RKO (cell line): ENCODE results near the gene EVA1A.
A peak's percentile ranks its signal among the peaks of the same experiment; 100 is the strongest.

Source experiments
- DNase-seq: peaks from one replicate; pipeline ENCODE4 v3.0.0-alpha.2; 2016; ENCODE audit warnings: low spot score

The EVA1A gene

DNA sequence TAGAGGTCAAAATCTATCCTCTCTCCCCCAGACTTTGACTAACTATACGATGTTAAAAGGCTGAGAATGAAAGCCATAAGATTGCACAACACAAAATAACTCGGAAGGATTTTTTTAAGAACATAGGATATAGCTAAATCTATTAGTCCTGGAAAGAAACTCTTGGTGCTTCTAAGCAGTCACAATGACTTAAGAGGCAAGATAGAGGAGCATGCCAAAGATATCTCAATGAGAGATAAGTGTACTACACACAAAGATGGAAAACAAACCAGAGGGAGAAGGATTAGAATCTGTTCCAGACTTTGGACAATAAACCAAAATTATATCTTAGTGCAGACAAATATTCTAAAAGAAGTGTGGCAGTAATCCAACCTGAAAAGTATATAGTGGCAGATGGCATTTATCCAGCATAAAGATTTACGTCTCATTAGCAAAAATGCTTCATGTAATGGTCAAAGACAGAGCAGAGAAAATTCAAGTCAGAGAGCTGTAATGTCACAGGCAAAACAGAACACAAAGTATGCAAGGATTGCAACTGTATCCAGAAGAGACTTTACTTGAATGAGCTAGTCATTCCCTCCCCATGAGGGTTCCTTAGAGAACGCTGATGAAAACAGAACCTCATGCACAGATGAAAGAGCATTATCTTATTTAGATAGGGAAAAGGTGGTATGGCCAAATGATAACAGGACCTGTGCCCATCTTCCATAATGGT is 28.8 kb upstream of the EVA1A start:
- no peak for DNase-seq

DNA sequence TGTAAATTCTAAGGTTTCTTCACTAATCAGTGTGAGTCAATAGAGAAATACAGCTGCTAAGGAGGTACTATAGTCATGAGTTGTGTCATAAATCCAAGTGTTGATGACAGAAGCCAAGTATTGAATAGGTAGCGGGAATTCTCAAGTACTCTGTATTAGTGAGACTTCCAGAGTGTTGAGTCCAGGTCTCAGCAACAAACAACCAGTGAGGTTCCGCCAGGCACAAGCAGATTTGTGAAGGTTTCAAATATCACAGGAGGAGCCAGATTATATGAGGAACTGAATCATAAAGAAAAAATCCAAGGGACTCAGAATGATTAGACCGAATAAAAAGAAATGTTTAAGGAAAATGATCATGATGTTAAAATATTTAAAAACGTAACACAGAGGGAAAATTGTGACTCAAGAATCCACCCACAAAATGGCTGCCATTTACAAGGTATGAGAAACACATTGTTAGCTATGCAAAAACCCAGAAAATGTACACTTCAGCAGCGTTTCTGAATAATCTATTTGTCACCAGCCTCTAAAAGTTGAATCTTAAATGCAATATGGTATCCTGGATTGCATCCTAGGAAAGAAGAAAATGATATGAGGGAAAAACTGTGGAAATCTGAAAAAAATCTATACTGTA is 27.3 kb upstream of the EVA1A start:
- DNase-seq: peak; percentile 81

DNA sequence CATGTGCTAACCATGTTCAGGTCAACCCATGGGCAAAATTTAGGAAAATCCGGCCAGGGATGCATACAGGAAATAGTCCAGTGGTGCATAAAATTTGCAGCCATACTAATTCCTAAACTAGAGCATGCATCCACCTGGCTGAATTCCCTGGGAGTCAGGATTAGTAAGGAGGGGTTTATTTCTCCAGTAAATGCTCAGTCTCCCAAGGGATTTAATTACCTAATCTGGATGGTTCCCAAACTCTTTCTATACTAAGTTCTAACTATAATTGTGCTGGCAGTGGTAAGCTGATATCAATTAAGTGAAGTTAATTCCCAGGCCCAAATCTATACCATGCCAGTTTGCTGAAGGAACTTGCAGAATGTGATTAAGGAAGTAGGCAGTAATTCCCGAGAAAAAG is 26.2 kb upstream of the EVA1A start:
- DNase-seq: no peak

DNA sequence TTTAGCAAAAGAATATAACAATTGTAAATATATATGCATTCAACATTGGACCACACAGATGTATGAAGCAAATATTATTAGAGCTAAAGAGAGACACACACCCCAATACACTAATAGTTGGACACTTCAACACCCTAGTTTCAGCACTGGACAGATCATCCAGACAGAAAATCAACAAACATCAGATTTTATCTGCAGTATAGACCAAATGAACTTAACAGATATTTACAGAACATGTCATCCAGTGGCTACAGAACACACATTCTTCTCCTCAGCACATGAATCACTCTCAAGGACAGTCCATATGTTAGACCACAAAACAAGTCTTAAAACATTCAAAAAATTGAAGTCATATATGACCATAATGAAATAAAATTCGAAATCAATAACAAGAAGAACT is 22.1 kb upstream of the EVA1A start:
- DNase-seq: no peak

DNA sequence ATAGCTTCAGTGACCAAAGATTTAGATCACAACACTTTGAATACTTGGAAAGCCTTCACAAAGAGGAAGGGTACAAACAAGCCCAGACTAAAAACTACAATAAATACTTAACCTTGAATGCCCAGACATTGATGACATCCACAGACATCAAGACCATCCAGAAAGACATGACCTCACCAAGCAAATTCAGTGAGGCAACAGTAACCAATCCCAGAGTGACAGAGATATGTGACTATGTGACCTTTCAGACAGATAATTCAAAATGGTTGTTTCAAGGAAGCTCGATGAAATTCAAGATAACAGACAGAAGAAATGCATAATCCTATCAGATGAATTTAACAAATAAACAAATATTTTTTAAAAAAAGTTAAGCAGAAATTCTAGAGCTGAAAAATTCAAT is 19.9 kb upstream of the EVA1A start:
- DNase-seq: no peak

DNA sequence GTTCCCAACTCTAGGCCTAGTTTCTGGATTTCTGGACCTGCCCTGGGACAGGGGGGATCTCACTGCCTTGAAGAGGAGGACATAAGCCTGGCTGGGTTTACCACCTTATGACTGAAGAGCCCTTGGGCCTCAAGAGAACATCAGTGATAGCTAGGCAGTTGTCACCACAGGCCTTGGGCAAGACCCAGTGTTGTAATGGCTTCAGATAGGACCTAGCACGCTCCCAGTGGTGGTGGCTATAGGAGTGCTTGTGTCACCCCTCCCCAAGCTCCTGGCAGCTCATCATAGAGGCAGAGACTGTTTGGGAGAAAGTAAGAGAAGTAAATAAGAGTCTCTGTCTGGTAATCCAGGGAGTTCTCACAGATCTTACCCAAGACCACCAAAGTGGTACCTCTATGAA is 19.4 kb upstream of the EVA1A start:
- no peak for DNase-seq

DNA sequence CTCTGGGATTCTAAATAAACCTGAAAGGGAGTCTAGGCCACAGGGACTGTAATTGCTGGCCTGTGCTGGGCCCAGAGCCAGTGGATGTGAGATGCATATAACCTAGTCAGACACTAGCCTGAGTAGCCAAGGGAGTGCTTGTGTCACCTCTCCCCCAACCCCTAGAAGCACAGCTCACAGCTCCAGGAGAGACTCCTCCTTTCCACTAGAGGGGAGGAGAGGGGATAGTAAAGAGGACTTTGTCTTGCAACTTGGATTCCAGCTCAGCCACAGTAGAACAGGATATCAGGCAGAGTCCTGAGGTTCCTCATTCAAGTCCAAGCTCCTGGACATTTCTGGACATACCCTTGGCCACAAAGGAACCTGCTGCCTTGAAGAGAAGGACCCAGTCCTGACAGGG is 18.4 kb upstream of the EVA1A start:
- no peak for DNase-seq

DNA sequence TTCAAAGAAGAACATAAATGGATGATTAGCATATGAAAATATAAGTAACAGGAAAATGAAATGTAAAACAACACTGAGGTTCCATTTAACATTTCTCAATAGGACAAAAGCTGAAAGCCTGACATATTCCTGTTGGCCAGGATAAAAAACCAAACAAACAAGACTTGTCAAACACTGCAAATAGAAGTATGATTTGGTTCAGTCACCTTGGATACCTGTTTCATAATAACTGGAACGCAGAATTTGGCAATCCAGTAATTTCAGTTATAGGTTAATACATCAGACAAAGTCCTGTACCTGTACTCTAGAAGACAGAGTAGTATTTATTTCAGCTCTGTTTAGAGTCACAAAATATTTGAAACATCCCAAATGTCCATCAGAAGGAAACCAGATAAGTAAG is 16.5 kb upstream of the EVA1A start:
- no peak for DNase-seq

DNA sequence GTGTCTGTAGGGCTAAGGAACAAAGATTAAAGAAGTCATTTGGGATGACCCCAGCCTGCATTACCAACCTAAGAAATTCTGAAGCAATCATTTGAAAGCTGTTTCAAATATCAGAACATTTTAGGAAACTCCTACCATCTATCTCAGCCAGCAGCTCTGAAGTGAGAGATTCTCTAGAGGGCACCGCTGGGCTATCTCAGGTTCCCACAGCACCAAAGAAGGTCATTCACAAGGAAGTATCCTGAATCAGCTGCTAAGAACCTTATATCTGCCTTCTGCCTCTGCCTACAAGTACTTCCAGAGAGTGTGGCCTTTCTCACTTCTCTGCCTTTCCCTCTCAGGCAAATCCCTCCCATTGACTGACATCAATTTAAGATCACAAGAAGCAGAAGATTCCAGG is 13.4 kb upstream of the EVA1A start:
- DNase-seq: no peak

DNA sequence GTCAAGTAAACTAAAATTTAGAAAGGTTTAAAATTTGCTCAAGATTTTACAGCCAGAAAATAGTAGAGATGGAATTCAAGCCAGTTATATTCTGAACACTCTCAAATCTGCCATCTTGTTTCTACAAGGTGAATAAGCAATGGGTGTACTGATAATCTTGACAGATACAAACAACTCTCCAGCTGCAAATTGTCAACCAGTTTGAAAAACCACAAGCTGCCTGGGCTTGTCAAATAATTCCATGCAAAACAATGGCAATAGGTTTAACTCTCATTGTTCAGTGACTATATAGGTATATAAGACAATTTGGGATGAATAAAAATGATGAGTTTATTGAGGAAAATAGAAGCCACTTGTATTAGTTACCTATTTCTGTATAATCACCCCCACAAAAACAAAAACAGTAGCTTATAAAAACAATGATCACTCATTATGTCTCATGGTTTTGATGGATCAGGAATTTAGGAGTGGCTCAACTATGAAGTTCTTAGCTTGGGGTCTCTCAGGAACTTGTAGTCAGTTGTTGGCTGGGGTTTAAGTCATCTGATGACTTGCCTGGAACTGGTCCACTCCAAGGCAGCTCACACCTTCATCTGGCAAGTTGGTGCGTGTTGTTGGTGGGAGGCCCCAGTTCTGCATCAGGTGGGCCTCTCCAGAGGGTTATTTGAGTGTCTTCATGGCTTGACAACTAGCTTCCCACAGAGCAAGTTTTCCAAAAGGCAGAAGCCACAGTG is 12.6 kb upstream of the EVA1A start:
- no peak for DNase-seq

DNA sequence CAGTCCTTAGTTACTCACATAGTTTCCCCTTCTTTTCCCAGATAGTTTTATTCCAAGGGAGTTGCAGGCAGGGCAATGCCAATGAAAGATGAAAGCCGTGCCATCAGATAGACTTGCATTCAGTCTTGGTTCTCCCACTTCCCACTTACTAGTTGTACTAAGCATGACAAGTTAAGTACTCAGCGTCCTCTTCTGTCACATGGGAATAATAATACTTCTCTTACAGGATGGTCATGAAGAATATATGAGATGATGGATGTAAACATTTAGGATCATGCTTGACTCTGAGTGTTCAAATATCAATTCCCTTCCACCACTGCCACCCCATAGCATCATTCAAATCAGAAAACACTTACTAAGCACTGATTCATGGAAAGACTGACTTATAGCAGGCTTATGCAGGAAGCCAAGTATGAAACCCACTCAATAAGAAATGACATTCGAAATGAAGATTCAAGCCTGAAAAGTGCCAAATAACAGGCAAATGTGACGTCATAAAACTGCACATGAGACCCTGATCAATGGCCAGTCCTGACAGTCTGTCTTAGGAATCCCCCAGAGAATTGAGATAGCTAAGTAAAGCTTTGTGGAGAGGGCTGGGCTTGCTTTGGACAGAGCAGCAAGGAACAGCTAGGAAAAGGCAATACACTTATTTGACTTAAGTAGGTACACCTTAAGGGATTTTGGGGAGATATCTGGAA is 11.1 kb upstream of the EVA1A start:
- DNase-seq: no peak

DNA sequence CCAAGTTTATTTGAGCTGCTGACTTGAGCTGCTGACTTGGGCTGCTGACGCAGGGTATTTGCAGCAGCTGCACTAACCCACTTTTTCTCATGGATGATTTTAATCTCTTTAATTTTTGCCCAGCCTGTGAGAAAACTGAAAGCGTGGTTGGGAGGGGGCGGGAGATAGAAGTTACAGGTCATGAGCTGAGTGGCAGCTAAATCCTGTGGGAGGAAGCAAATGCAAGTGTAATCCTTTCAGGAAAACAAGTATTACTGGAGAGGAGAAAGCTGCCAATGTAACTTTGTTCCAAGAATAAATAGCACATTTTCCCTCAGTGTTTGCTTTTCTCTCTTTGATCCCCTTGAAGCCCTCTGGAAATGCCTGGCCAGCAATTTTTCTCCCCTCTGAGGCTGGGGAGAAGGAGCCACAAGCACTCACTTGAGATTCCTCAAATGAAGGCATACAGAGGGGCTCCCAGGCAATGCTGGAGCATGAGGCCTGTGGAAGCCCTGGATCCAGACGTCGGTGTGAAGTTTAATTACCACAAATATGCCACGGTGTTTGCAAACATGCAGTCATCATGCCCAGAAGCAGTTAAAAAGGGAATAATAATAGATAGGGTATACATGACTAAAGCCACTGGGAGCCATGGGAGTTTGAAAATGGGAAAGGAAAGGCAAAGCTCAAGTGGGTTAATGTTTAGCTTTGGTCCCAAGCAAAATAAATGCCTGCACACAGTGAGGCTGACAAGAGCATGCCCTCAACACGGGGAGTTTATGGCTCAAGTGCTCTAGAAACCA is 10.4 kb upstream of the EVA1A start:
- DNase-seq: no peak

DNA sequence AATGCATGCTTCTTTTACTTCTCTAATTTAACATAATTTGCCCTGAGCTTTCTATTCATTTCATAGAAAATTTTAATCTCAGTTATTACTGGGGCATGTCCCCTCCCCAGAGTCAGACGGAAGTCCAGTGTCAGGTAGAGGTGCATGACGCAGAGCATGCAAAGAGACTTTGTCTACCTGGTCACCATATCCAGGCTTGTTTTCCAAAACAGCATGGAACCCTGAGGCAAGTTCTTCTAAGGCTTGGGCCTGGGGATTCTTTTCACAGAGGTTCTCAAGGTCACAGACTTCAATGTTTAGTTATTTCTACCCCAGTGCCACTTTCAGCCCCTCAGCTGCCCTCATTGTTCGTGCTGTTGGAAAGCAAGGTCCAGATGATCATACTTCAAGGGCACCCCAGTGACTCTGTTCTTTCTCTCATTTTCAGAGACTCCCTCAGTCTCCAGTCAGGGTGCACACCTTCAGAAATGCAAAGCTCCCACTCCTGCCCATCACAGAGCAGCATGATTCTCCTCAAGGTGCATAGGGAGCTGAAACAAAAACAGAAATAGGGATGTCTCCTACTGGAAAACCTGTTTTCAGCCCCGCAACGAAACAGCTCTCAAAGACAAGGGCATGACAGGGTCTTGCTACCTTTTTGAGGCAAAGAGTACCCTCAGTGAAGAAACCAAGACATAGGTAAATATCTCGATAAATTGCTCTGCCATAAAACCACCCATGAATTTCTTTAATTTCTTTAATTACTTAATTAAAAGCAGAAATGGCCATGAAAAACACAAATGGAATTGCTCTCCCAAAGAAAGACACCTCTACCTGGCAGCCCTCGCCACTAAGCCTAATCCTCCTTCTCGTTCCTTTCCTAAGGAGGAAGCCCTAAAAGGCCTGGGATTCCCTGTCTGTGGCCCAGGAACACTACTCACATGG is 9.5 kb upstream of the EVA1A start:
- DNase-seq: no peak

DNA sequence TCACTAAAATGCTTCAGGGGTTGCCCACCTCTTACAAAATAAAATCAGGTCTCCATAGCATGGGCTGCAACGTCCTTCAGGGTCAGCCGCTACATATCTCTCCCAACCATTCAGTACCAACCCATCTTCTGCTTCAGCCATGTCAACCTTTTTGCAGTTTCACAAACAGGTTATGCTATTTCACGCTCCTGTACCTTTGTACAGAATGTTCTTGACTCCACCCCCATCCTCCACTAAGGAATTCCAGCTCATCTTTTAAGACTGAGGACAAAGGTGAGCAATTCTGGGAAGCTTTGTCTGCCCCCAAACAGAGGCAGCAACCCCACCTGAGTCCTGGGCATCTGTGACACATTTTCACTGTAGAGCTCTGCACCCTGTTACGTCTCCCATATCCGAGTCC is 8.8 kb upstream of the EVA1A start:
- DNase-seq: no peak

DNA sequence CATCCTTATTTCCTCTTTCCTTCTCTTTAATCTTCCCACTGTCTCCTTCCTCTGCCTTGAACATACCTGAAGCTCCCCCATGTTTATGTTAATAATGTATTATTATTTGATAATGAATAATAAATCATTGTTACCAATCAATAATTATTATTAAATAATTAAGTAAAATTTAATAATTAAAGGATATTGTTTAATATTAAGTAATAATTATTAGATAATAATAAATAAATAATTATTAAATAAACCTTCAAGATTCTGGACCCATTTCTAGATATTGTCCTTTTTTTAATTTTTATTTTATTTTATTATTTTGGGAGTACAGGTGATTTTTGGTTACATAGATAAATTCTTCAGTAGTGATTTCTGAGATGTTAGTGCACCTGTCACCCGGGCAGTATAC is 7.4 kb upstream of the EVA1A start:
- DNase-seq: no peak

DNA sequence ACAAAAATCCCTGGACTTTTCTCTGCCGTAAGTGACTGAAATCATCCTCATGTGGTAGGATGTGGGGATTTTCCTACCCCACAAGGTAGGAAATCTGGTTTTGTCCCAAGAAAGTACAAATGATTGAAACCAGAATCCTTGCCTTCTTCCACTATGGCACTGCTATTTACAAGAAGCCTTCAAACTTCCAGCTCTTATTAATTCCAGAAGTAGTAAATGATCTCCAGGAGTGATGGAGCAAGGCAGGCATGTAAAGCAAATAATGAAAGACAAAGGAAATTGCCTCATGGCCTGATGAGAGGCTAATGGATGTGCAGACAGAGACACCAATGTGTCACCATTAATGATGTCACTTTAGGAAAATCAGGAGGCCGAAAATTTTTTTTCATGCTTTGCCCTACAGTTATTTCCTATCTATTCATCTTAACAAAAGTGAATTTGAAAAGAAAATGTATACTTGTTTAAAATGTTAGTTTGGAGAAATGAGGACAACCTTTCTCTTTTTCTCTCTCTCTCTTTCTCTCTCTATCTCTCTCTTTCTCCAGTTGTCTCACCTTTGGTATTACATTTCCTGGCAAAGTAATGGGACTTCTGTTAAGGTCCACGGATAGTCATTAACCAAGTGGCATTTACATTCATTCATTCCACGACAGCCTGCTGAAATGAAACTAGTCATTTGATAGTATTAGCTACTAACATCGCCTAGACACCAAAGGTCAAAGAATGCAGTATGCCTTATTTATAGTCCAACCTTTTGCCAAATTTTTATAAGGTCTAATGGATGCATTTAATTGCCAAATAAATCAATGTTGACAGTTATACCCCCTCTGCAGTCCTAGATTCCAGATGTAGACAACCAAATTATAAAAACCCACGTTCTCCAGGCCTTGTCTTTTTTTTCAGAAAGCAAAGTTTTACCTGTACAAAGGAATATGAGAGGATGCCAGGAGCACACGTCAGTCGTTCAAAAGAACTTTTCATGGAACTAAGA is 5.0 kb upstream of the EVA1A start:
- no peak for DNase-seq

DNA sequence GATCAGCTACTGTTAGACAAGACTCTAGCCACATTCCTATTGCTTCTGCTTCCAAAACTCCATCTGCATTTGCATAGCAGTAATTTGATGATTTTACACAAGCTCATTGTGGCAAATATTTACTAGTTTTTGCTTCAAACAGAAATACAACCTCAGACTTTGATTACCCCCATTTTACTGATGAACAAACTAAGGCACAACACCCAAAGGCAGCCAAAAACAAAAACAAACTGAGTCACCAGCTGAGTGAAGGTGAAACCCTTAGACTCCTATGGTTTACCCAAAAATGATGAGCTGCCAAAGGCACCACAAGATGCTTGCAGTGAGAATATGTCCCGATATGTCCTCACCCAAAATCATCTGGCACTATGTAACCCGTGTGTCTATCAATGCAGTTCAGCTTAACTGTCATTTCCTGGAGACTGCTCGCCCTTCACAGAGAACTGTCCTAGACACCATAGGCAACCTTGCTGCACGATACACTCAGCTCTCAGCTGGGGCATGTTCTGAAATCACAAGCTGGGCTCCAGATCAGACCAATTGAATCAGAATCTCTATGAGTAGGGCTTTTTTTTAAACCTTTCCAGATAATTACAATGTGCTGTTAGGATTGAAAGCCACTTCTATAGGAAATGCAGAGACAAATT is 4.1 kb upstream of the EVA1A start:
- no peak for DNase-seq

DNA sequence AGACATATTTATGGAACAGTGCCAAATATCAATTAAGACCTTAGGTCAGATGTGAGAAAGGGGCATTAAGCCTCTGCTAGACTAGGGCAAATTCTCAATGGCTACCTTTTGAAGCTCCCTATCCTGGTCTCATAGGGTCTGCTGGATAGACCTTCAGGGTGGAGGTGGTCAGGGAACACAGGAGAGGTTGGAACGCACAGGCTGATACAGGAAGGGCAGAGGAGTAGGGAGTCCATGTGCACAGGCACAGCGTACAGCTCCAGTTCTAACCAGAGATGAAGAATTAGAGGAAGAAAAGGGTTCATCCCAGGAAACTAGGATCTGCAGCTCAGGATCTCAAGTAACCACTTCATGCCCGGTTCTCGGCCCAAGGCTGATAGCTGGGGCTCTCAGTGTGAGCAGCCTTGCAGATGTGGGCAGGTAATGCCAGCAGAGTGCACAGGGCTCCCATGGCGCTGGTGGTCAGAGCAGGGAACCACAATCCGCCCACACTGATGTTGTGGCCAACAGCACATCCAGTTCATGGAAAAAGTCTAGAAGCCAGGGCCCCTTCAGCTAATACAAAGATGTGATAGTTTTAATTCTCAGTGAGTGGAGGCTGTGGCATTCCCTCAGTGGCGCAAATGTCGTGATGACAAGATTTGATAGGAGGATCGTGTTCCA is 3.4 kb upstream of the EVA1A start:
- DNase-seq: no peak

DNA sequence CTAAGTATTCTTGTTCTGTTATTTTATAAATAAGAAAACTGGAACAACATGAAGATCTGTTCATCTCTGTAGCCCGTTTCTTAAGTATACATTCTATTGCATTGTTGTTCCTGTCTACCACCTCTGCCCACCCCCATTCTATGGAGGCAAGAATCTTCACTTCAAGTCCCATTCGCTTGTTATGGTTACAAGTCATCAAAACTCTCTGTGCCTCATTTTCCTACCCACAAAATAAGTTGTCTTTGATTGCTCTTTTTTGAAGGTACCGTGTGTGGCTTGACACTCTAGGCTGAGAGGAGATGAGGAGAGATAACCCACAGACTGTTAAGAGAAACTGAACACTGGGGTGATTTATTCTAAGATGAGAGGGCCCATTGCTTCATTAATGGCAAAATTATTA is 2.9 kb upstream of the EVA1A start:
- DNase-seq: no peak
